Left ventricle myocardium inferior (tissue), 1 donor: Measurements from ENCODE around the gene RSBN1. TPM values are rescaled to one million over a fixed set of nuclear protein-coding genes. Genes with fewer than 3 reads are reported as not detected.

ENCODE experiments used
- DNase-seq: peaks from one replicate; pipeline ENCODE4 v3.0.0-alpha.2; 2020
- H3K27ac ChIP-seq: fragments of 200-600 bp; replicated peaks from 2 replicates; pipeline ENCODE4 v1.8.0; 2021
- H3K27me3 ChIP-seq: fragments of 200-600 bp; 2 replicates; pipeline ENCODE4 v1.8.0; 2021; ENCODE audit warnings: low read depth
- H3K36me3 ChIP-seq: fragments of 200-600 bp; 2 replicates; pipeline ENCODE4 v1.8.0; 2021
- H3K4me1 ChIP-seq: fragments of 200-600 bp; 2 replicates; pipeline ENCODE4 v1.8.0; 2021
- H3K4me3 ChIP-seq: fragments of 200-600 bp; 2 replicates; pipeline ENCODE4 v1.8.0; 2021; ENCODE audit warnings: mild to moderate bottlenecking, moderate library complexity
- H3K9me3 ChIP-seq: fragments of 200-600 bp; replicated peaks from 2 replicates; pipeline ENCODE4 v1.8.0; 2021
- CTCF ChIP-seq: fragments of 200-600 bp; IDR thresholded peaks from 2 replicates; pipeline ENCODE4 v1.8.0; 2021; ENCODE audit warnings: antibody characterized with exemption, mild to moderate bottlenecking, borderline replicate concordance
- intact Hi-C: fragments of 100-400 bp; cut with micrococcal nuclease; formaldehyde crosslinking; loops from one replicate; pipeline ENCODE4 v1.11.0; 2022
- total RNA-seq: library from RNA; stranded (reverse); fragmentation: NEBNext Ultra II Directional; extraction: Animal tissue kit (Norgen Biotek cat#: 25700); gene quantifications from one replicate; pipeline ENCODE4 v1.2.1, GENCODE V29; 2021
- donor health status: DM: no; HTN: yes; CAD: no; lungs with severe emphysema.

RSBN1 gene
- total RNA-seq, 1 donor from 2014 or later: 7.6 TPM

DNA sequence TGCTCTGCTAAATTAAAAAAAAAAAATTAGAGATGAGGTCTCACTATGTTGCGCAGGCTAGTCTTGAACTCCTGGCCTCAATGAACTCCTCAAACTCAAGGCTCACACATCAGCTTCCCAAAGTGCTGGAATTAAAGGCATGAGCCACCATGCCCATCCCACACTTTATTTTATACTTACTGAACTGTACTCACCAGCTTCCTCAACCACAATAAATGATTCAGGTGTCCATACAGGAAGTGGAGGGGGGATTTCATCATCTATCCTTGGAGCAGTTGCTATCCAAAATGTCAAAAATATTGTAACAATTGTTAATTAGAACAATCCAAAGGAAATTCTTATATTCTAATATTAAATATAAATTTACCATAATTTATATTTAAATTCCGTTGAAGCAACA is 22.4 kb upstream of the RSBN1 start:
- Histone ChIP-seq H3K36me3 (no peaks in the 10 kb centered on the region), H3K27ac (no peak overlapping the region), H3K9me3 (no peaks in the 10 kb centered on the region), H3K27me3 (peaks cover 3% of the 10 kb centered on the region), H3K4me3 (no peak overlapping the region), H3K4me1 (no peaks in the 10 kb centered on the region)
- DNase-seq: no peak
- intact Hi-C loops: no loop called here
- TF ChIP-seq CTCF: no peak

GRCh38 chr1:113830039-113830438 is 17.8 kb upstream of the RSBN1 start:
- H3K9me3 ChIP-seq: no peaks in the 10 kb centered on the region
- H3K36me3 ChIP-seq: no peaks in the 10 kb centered on the region
- no peaks in the 10 kb centered on the region for H3K4me1 ChIP-seq
- TF ChIP-seq CTCF: no peak
- peaks cover 3% of the 10 kb centered on the region for H3K27me3 ChIP-seq
- intact Hi-C loops: no loop called here
- no peak overlapping the region for H3K27ac ChIP-seq
- no peak for DNase-seq
- no peak overlapping the region for H3K4me3 ChIP-seq

- Histone ChIP-seq H3K4me3 (no peak overlapping the region), H3K27me3 (no peaks in the 10 kb centered on the region), H3K36me3 (no peaks in the 10 kb centered on the region), H3K4me1 (no peaks in the 10 kb centered on the region), H3K9me3 (no peaks in the 10 kb centered on the region), H3K27ac (no peak overlapping the region)
- DNase-seq: no peak
- intact Hi-C loops: no loop called here
- TF ChIP-seq CTCF: no peak
Observed at GRCh38 chr1:113821916-113822315, 9.6 kb upstream of the RSBN1 start.

DNA sequence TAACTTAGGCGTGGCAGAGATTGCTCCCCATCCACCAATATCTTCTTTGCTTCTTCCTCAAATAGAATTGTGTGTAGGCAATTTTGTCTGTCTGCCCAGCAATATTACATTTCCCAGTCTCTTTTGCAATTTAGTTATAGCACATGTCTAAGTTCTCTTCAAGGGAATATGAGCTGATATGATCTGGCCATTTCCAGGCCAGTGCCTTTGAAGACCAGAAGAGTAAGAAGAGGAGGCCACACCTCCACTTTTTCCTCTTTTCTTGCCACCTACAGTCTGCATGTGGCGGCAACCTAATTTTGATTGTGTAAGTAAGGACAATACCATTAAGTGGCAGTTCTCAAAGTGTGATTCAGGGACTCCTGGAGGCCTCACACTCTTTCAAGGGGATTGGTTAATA is 6.3 kb upstream of the RSBN1 start:
- H3K27ac ChIP-seq: no peak overlapping the region
- no peaks in the 10 kb centered on the region for H3K27me3 ChIP-seq
- intact Hi-C loops: no loop called here
- TF ChIP-seq CTCF: no peak
- DNase-seq: no peak
- H3K36me3 ChIP-seq: no peaks in the 10 kb centered on the region
- no peaks in the 10 kb centered on the region for H3K9me3 ChIP-seq
- no peaks in the 10 kb centered on the region for H3K4me1 ChIP-seq
- H3K4me3 ChIP-seq: no peak overlapping the region

GRCh38 chr1:113813218-113813617 is 942 bp upstream of the RSBN1 start:
- DNase-seq: no peak
- peak overlapping the region; percentile 96 for H3K27ac ChIP-seq
- TF ChIP-seq CTCF: no peak
- no peaks in the 10 kb centered on the region for H3K27me3 ChIP-seq
- H3K4me1 ChIP-seq: peaks cover 43% of the 10 kb centered on the region
- no peaks in the 10 kb centered on the region for H3K36me3 ChIP-seq
- no peaks in the 10 kb centered on the region for H3K9me3 ChIP-seq
- H3K4me3 ChIP-seq: peak overlapping the region; percentile 94
- intact Hi-C loops: no loop called here

- Histone ChIP-seq H3K4me1 (peaks cover 46% of the 10 kb centered on the region), H3K27ac (peak overlapping the region; percentile 96), H3K36me3 (no peaks in the 10 kb centered on the region), H3K9me3 (no peaks in the 10 kb centered on the region), H3K4me3 (peak overlapping the region; percentile 94), H3K27me3 (no peaks in the 10 kb centered on the region)
- intact Hi-C loops: no loop called here
- TF ChIP-seq CTCF: no peak
- DNase-seq: no peak
Observed at GRCh38 chr1:113812661-113813135, 422 bp upstream of the RSBN1 start.
